Measurements from ENCODE around the gene PEX3. TPM values are rescaled to one million over a fixed set of nuclear protein-coding genes. Genes with fewer than 3 reads are reported as not detected.

The PEX3 gene
- polyA plus RNA-seq, 3 donors = 4.7 to 8.7 (median 5.8) TPM

- 69 to 83% (median 69%) methylated on average over 1 of the region's 1 CpG for WGBS, 3 donors
Measured at GRCh38 chr6:143527677-143528076, 77.1 kb downstream of the PEX3 start.

GRCh38 chr6:143528164-143528811 is 77.7 kb downstream of the PEX3 start:
- 54 to 75% (median 69%) methylated on average over 7 of the region's 7 CpGs for WGBS, 3 donors
- H3K27ac ChIP-seq (ENCODE audit: low read depth, low read length) = no peak overlapping the region

More at GRCh38 chr6:143527677-143528076, 77.1 kb downstream of the PEX3 start:
- H3K27ac ChIP-seq (ENCODE audit: low read depth, low read length) = no peak overlapping the region

- no peak overlapping the region for H3K27ac ChIP-seq (ENCODE audit: low read depth, low read length)
- WGBS, 3 donors = 53 to 63% (median 54%) methylated on average over 2 of the region's 2 CpGs
Measured at GRCh38 chr6:143529095-143529494, 78.5 kb downstream of the PEX3 start.

GRCh38 chr6:143531720-143532499 is 81.3 kb downstream of the PEX3 start:
- WGBS, 3 donors = 41 to 68% (median 63%) methylated on average over 5 of the region's 5 CpGs
- H3K27ac ChIP-seq (ENCODE audit: low read depth, low read length) = no peak overlapping the region

GRCh38 chr6:143535189-143535614 is 84.6 kb downstream of the PEX3 start:
- 59 to 90% (median 81%) methylated on average over 5 of the region's 5 CpGs for WGBS, 3 donors

GRCh38 chr6:143536461-143536865 is 85.9 kb downstream of the PEX3 start:
- H3K27ac ChIP-seq (ENCODE audit: low read depth, low read length) = no peak overlapping the region
- 1 to 3% (median 2%) methylated on average over 21 to 27 of the region's 27 CpGs for WGBS, 3 donors

More at GRCh38 chr6:143535189-143535614, 84.6 kb downstream of the PEX3 start:
- H3K27ac ChIP-seq (ENCODE audit: low read depth, low read length) = no peak overlapping the region

- peak overlapping the region; percentile 22 for H3K27ac ChIP-seq (ENCODE audit: low read depth, low read length)
- WGBS, 3 donors = 0 to 1% (median 0%) methylated on average over 43 to 102 of the region's 103 CpGs
Measured at GRCh38 chr6:143536866-143537691, 86.5 kb downstream of the PEX3 start.

- no peak overlapping the region for H3K27ac ChIP-seq (ENCODE audit: low read depth, low read length)
- WGBS, 3 donors = 97 to 100% (median 98%) methylated on average over 7 of the region's 7 CpGs
Measured at GRCh38 chr6:143538374-143538773, 87.8 kb downstream of the PEX3 start.

- WGBS, 3 donors = 92 to 95% (median 95%) methylated on average over 4 of the region's 4 CpGs
- H3K27ac ChIP-seq (ENCODE audit: low read depth, low read length) = no peak overlapping the region
Measured at GRCh38 chr6:143539106-143539505, 88.5 kb downstream of the PEX3 start.

- H3K27ac ChIP-seq (ENCODE audit: low read depth, low read length) = no peak overlapping the region
- WGBS, 3 donors = 86 to 93% (median 92%) methylated on average over 7 of the region's 7 CpGs
Measured at GRCh38 chr6:143539734-143540133, 89.1 kb downstream of the PEX3 start.

GRCh38 chr6:143540192-143540591 is 89.6 kb downstream of the PEX3 start:
- 65 to 73% (median 70%) methylated on average over 3 of the region's 3 CpGs for WGBS, 3 donors
- no peak overlapping the region for H3K27ac ChIP-seq (ENCODE audit: low read depth, low read length)

Other genes with a start within 250 kb of the PEX3 start
- gene ADAT2, start 110 bp upstream of the PEX3 start, polyA plus RNA-seq = 1 to 10 TPM; 2.5 to 3.9 (median 2.8) TPM
- gene FUCA2, start 60.9 kb downstream of the PEX3 start, polyA plus RNA-seq = 10 to 100 TPM; 21.7 to 29.2 (median 25.6) TPM
- gene PHACTR2, start 227.2 kb downstream of the PEX3 start, polyA plus RNA-seq = 10 to 100 TPM in 1 of 3 donors, 1 to 10 TPM in 2; 1.6 to 11.6 (median 9.0) TPM

Measured in adipose tissue (tissue), 3 donors.